ENCODE measurements around the gene SLC25A1. TPM values are rescaled to one million over a fixed set of nuclear protein-coding genes. Genes with fewer than 3 reads are reported as not detected.

SLC25A1 gene
- total and polyA plus RNA-seq, 2 of the 8 experiments (the other 6 are each of a cell fraction or from before 2014, with no cell fraction given) = 110 to 148 TPM

GRCh38 chr22:19169947-19170318, 8.6 kb downstream of the SLC25A1 start:
- CTCF ChIA-PET (ENCODE audit: partially characterized antibody) = interaction anchor here (0.9 to 2.2 kb wide), 4 partner anchors 25 to 134 kb away, joined by 3 to 10 read pairs (median 4); partner anchors contain the start of gene ESS2
- Histone ChIP-seq H2AK5ac (ENCODE audit: low read depth, low read length) (peak overlapping the region; percentile 85; the same call in 1 of the 2 replicates), H4K8ac (ENCODE audit: extremely low read depth, insufficient read depth, low read length) (no peak overlapping the region), H3K9ac (replicated peaks in 1 of 4; ENCODE audit: extremely low read depth in 1 of 4, low read depth in 3 of 4, low read length in 3 of 4) (no peak overlapping the region; a peak in 1 of 7 replicates), H3K23ac (ENCODE audit: insufficient read length) (no peak overlapping the region), H3K9me3 (ENCODE audit: insufficient read depth in 2 of 2, low read depth in 1 of 2, low read length in 1 of 2) (no peaks in the 10 kb centered on the region), H4K5ac (ENCODE audit: insufficient read length, low read depth, low read length) (no peak overlapping the region), H3K27ac (ENCODE audit: low read depth, low read length) (no peak overlapping the region), H3K79me1 (ENCODE audit: low read depth, low read length) (peaks cover 15% of the 10 kb centered on the region), H3K27me3 (replicated peaks in 1 of 4; ENCODE audit: control insufficient read depth in 3 of 4, extremely low read depth in 1 of 4, insufficient read depth in 3 of 4, low read length in 3 of 4) (peaks cover 20 to 46% (median 38%) of the 10 kb centered on the region in 4 experiments), H3K14ac (ENCODE audit: insufficient read length) (no peak overlapping the region), H3K36me3 (ENCODE audit: control insufficient read depth in 2 of 4, insufficient read depth in 4 of 4, low read length in 3 of 4) (no peaks in the 10 kb centered on the region; a peak in 1 of 8 replicates), H3K79me2 (ENCODE audit: control insufficient read depth in 1 of 2, insufficient read depth in 2 of 2, low read length in 2 of 2) (peaks cover 5 to 26% of the 10 kb centered on the region in 2 experiments; a peak in 3 of 4 replicates), H2BK12ac (ENCODE audit: low read depth, low read length) (no peak overlapping the region), H2BK120ac (replicated peaks; ENCODE audit: low read depth, low read length) (no peak overlapping the region), H2AFZ (ENCODE audit: low read length) (no peak overlapping the region), H3K56ac (replicated peaks; ENCODE audit: insufficient read length, low read depth, low read length) (no peak overlapping the region), H2BK5ac (ENCODE audit: low read depth, low read length) (no peak overlapping the region), H2BK20ac (ENCODE audit: low read length) (no peak overlapping the region), H3K4ac (replicated peaks; ENCODE audit: insufficient read length, low read depth, low read length) (no peak overlapping the region), H3K18ac (ENCODE audit: extremely low read depth, low read length) (no peak overlapping the region), H3K4me2 (ENCODE audit: insufficient read depth in 1 of 2, low read depth in 2 of 2, low read length in 2 of 2) (peak overlapping the region; percentile 73 to 95), H3K4me1 (replicated peaks in 1 of 4; ENCODE audit: control insufficient read depth in 3 of 4, insufficient read depth in 4 of 4, low read length in 3 of 4) (peaks cover 0 to 32% (median 24%) of the 10 kb centered on the region in 4 experiments; a peak in 6 of 7 replicates), H2BK15ac (ENCODE audit: low read length) (peak overlapping the region; percentile 88; the same call in 1 of the 2 replicates), H4K91ac (replicated peaks; ENCODE audit: insufficient read length, low read length) (no peak overlapping the region), H3K4me3 (ENCODE audit: extremely low read depth in 1 of 4, insufficient read depth in 2 of 4, low read depth in 3 of 4, low read length in 4 of 4) (peak overlapping the region in 3 of 4 experiments; percentile 20 to 57 (median 34); a peak in 4 of 8 replicates), H4K20me1 (replicated peaks in 1 of 2; ENCODE audit: control insufficient read depth in 1 of 2, insufficient read depth in 2 of 2, low read length in 2 of 2) (peaks cover 2 to 24% of the 10 kb centered on the region in 2 experiments), H3K23me2 (ENCODE audit: low read depth, low read length) (peaks cover 10% of the 10 kb centered on the region)
- TF ChIP-seq GABPA (IDR thresholded peaks at IDR 0.05; ENCODE audit: borderline replicate concordance, insufficient read depth, low read length) = no peak
- no peak for TF ChIP-seq TEAD4 (IDR thresholded peaks at IDR 0.05; ENCODE audit: low read depth, low read length)
- peak; percentile 27; the same call in 1 of the 2 replicates for TF ChIP-seq SUZ12 (IDR thresholded peaks at IDR 0.05; ENCODE audit: low read length)
- no peak for TF ChIP-seq ZNF274 (IDR thresholded peaks at IDR 0.05; ENCODE audit: borderline replicate concordance, extremely low read depth, low read length)
- TF ChIP-seq EZH2 (IDR thresholded peaks at IDR 0.05; ENCODE audit: low read depth, low read length, severe bottlenecking) = peak; percentile 17
- no peak for TF ChIP-seq FOSL1 (IDR thresholded peaks at IDR 0.05; ENCODE audit: insufficient read depth, low read depth, low read length)
- WGBS, 2 experiments (ENCODE audit: extremely low coverage in 1 of 2, insufficient coverage in 1 of 2, insufficient read length in 1 of 2, insufficient replicate concordance in 2 of 2, low coverage in 1 of 2, low lambda C conversion rate in 2 of 2, missing lambda C conversion rate in 1 of 2) = 75% methylated on average over 7 of the region's 7 CpGs; no CpG with 5 or more reads in 1 of the 2 experiments
- DNase-seq (ENCODE audit: low read depth in 1 of 2, low spot score in 2 of 2) = no peak
- POLR2A ChIA-PET (ENCODE audit: partially characterized antibody) = interaction anchor here (0.7 to 1.3 kb wide), 2 partner anchors 8 to 181 kb away, joined by 3 to 4 read pairs; partner anchors contain the start of gene SLC25A1
- FAIRE-seq = no peak

All from H1 (cell line).